Measurements from ENCODE around the gene ZNF618.

DNA sequence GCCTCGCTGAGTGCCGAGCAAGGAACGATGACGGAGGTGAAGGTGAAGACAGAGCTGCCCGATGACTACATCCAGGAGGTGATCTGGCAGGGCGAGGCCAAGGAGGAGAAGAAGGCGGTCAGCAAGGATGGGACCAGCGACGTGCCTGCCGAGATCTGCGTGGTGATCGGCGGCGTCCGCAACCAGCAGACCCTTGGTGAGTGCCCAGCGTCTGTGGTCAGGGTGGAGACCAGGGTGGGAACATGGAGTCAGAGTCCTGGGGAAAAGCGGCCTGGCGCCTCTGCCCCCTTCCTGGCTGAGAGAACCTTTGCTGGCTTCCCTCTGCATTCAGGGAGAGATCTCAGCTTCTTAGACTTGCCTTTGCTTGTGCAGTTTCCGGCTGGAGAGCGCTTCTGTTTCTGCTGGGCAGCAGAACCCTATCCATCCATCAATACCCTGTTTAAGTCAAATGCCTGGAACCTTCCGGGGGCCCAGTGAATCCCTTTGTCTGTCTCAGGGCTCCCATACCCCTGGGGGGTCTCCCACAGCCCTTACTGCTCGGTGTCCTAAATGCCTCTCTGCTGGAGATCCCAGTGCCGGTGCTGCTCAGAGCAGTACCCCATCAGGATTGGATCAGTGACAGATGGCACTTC, 112.4 kb downstream of the ZNF618 start:
- TF ChIP-seq, protein P1, sequence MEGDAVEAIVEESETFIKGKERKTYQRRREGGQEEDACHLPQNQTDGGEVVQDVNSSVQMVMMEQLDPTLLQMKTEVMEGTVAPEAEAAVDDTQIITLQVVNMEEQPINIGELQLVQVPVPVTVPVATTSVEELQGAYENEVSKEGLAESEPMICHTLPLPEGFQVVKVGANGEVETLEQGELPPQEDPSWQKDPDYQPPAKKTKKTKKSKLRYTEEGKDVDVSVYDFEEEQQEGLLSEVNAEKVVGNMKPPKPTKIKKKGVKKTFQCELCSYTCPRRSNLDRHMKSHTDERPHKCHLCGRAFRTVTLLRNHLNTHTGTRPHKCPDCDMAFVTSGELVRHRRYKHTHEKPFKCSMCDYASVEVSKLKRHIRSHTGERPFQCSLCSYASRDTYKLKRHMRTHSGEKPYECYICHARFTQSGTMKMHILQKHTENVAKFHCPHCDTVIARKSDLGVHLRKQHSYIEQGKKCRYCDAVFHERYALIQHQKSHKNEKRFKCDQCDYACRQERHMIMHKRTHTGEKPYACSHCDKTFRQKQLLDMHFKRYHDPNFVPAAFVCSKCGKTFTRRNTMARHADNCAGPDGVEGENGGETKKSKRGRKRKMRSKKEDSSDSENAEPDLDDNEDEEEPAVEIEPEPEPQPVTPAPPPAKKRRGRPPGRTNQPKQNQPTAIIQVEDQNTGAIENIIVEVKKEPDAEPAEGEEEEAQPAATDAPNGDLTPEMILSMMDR (conservative IDR thresholded peaks at IDR 0.05; ENCODE audit: low read depth in 2 of 2) = no peak
- TF ChIP-seq CREB1 (CRISPR knock-in tag; IDR thresholded peaks at IDR 0.05; ENCODE audit: low read depth) = no peak
- TF ChIP-seq, protein P2, sequence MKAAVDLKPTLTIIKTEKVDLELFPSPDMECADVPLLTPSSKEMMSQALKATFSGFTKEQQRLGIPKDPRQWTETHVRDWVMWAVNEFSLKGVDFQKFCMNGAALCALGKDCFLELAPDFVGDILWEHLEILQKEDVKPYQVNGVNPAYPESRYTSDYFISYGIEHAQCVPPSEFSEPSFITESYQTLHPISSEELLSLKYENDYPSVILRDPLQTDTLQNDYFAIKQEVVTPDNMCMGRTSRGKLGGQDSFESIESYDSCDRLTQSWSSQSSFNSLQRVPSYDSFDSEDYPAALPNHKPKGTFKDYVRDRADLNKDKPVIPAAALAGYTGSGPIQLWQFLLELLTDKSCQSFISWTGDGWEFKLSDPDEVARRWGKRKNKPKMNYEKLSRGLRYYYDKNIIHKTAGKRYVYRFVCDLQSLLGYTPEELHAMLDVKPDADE (IDR thresholded peaks at IDR 0.05) = no peak
